Kidney (tissue), 14 donors: ENCODE data around the gene FAM167B. TPM values are rescaled to one million over a fixed set of nuclear protein-coding genes. Genes with fewer than 3 reads are reported as not detected.

Experiments
- DNase-seq, 5 donors: peaks; one replicate each; pipeline ENCODE4 v3.0.0-alpha.2; 2013 to 2020
- FAIRE-seq: peaks from 2 replicates; lab custom pipeline; 2012; peaks lifted over from hg19 to GRCh38; lab: Jason Lieb, UNC
- H3K27ac ChIP-seq, 2 donors: one replicate each; pipeline ENCODE4 v1.7.0; 2013; ENCODE audit warnings: low read depth in 2 of 2, low read length in 2 of 2, inconsistent platforms in 1 of 2
- H3K27me3 ChIP-seq: one replicate; pipeline ENCODE4 v1.7.1; 2013; ENCODE audit warnings: low read length, inconsistent platforms; ENCODE audit not compliant: control insufficient read depth, insufficient read depth
- H3K36me3 ChIP-seq, 3 donors: one replicate each; pipeline versions ENCODE4 v1.7.0 to v1.7.1; 2013; ENCODE audit warnings: low read length in 3 of 3, control low read depth in 1 of 3, inconsistent platforms in 1 of 3; ENCODE audit not compliant: insufficient read depth in 3 of 3, control insufficient read depth in 2 of 3
- H3K4me1 ChIP-seq, 3 donors: one replicate each; pipeline versions ENCODE4 v1.7.0 to v1.7.1; 2013; ENCODE audit warnings: low read length in 3 of 3, inconsistent platforms in 1 of 3, low read depth in 1 of 3; ENCODE audit not compliant: control insufficient read depth in 2 of 3, insufficient read depth in 2 of 3
- H3K4me3 ChIP-seq, 3 donors: one replicate each; pipeline versions ENCODE4 v1.7.0 to v1.8.1; 2013; ENCODE audit warnings: low read length in 3 of 3, control low read depth in 1 of 3, inconsistent platforms in 1 of 3
- H3K9ac ChIP-seq, 3 donors: one replicate each; pipeline versions ENCODE4 v1.7.0 to v1.7.1; 2013; ENCODE audit warnings: low read length in 3 of 3, control low read depth in 1 of 3, inconsistent platforms in 1 of 3
- H3K9me3 ChIP-seq, 3 donors: one replicate each; pipeline versions ENCODE4 v1.7.0 to v1.7.1; 2013; ENCODE audit warnings: low read length in 3 of 3, control low read depth in 1 of 3, inconsistent platforms in 1 of 3; ENCODE audit not compliant: control insufficient read depth in 2 of 3, insufficient read depth in 1 of 3
- CTCF ChIP-seq: IDR thresholded peaks from 3 replicates; pipeline ENCODE4 v1.5.1; 2012; ENCODE audit warnings: mild to moderate bottlenecking, moderate library complexity, borderline replicate concordance; ENCODE audit not compliant: insufficient read depth; ENCODE audit errors: extremely low read depth
- intact Hi-C: fragments of 100-400 bp; cut with DNase I; formaldehyde crosslinking; loops from one replicate; pipeline ENCODE4 v1.11.1; 2022
- polyA plus RNA-seq: library from polyadenylated mRNA; stranded (reverse); fragments of 350-450 nt; fragmentation: Illumina TruSeq; extraction: RNeasy Lipid Tissue Mini Kit (QIAGEN cat#74804); gene quantifications from one replicate; pipeline ENCODE4 v1.2.3, GENCODE V29; 2014; ENCODE audit warnings: low read depth, low replicate concordance; ENCODE audit not compliant: insufficient read depth
- total RNA-seq: library from RNA; stranded (reverse); fragmentation: NEBNext Ultra II Directional; extraction: Animal tissue kit (Norgen Biotek cat#: 25700); gene quantifications from one replicate; pipeline ENCODE4 v1.2.1, GENCODE V29; 2021
- donor health status: control.
- donor health status: control.
- donor health status: control.
- donor health status: control.
- donor health status: control.
- donor health status: DM: yes; HTN: yes; CAD: no.
- donor health status: Normal renal cell carcinoma (clear cell type).

FAM167B gene
- total and polyA plus RNA-seq, 2 donors from 2014 or later: 19.6 to 84.8 TPM

GRCh38 chr1:32240140-32240951 lies 6.7 kb upstream of the FAM167B start:
- Histone ChIP-seq H3K27me3 (no peaks in the 10 kb centered on the region), H3K9ac (peak overlapping the region; percentile 39 to 84 (median 81)), H3K4me1 (peaks cover 0 to 7% (median 0%) of the 10 kb centered on the region in 3 donors), H3K36me3 (no peaks in the 10 kb centered on the region), H3K9me3 (no peaks in the 10 kb centered on the region), H3K4me3 (peak overlapping the region; percentile 63 to 81 (median 67)), H3K27ac (peak overlapping the region; percentile 82 to 91)
- DNase-seq: peak; percentile 91 to 94 (median 93)
- intact Hi-C loops: no loop called here
- peak; percentile 22 for TF ChIP-seq CTCF
- FAIRE-seq: no peak

DNA sequence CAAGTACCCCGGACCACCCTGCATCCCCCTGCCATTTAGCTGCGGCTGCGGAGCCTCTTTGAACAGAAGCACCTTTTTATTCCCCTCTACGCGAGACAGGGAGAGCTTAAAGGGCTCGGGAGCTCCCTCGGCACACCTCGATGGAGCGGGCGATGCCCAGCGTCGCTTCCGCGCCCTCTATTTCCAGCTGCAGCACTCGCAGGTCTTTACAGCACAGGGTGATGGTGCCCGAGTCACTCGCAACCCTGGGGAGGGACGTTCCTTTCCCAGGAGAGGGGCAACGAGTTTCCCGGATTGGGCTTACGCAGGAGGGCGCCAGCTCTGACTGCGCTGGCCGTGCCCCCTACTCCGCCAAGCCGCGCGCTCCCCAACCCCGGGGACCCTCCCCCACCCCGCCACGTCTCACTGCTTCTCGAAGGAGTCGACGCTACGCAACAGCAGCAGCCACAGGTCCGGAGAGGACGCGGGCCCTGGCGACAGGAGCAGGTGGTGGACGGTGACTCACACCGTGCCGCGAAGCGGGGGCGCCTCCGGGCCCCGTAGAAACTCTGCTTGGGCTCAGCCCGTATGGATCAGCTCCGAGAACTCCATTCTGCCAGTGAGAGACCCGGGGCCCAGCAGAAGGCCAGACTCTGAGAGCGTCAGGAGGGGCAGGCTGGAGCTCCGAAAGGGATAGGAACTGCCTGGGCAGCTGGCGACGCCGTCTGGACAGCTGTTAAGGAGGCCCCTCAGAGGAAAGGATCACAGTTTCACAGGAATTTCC lies 5.8 kb upstream of the FAM167B start:
- H3K4me1 ChIP-seq: peaks cover 0 to 7% (median 0%) of the 10 kb centered on the region in 3 donors
- DNase-seq (peak; percentile 81 to 91 (median 88)), FAIRE-seq (no peak)
- H3K4me3 ChIP-seq: peak overlapping the region; percentile 63 to 81 (median 67)
- intact Hi-C loops: no loop called here
- H3K27me3 ChIP-seq: no peaks in the 10 kb centered on the region
- TF ChIP-seq CTCF: no peak
- no peaks in the 10 kb centered on the region for H3K9me3 ChIP-seq
- peak overlapping the region; percentile 82 to 91 for H3K27ac ChIP-seq
- H3K36me3 ChIP-seq: no peaks in the 10 kb centered on the region
- H3K9ac ChIP-seq: peak overlapping the region; percentile 39 to 90 (median 84)

DNA sequence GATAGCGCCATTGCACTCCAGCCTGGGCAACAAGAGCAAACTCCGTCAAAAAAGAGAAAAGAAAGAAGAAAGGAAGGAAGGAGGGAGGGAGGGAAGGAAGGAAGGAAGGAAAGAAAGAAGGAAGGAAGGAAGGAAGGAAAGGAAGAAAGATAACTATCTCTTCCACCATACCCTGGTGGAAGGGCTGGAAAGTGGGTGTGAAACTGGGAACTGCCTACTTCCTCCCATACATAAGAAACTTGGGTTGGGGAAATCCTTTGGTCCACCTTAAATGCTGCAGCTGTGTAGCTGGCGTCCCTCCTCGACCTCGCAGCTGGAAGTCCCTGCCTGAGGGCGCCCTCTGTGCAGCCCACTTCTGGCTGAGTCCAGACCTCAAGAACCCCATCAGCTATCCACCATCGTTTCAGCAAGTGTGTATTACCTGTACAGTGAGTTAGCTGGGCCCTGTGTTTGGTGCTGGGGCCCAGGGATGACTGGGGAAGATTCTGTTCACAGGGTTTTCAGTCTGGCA lies 4.6 kb upstream of the FAM167B start:
- no peaks in the 10 kb centered on the region for H3K27me3 ChIP-seq
- no peaks in the 10 kb centered on the region for H3K9me3 ChIP-seq
- no peak for TF ChIP-seq CTCF
- peak overlapping the region in 2 of 3 donors; percentile 16 to 22 for H3K9ac ChIP-seq
- H3K4me3 ChIP-seq: no peak overlapping the region
- peak in 2 of 5 donors; percentile 22 to 58 for DNase-seq
- H3K36me3 ChIP-seq: no peaks in the 10 kb centered on the region
- intact Hi-C loops: no loop called here
- FAIRE-seq: no peak
- H3K4me1 ChIP-seq: peaks cover 0 to 11% (median 0%) of the 10 kb centered on the region in 3 donors
- peak overlapping the region in 1 of 2 donors; percentile 23 for H3K27ac ChIP-seq
